OCI-LY3 (cell line): ENCODE measurements around the gene TRMT112.

Experiments
- H2AFZ ChIP-seq: fragments of 200-600, 300-600 bp; shearing (Covaris generic); 2 replicates; pipeline ENCODE4 v1.6.0; 2014; ENCODE audit warnings: antibody characterized with exemption, low read depth, low read length
- H3K27ac ChIP-seq: fragments of 200-600, 300-600 bp; sonication (generic); 2 replicates; pipeline ENCODE4 v1.5.1; 2014; ENCODE audit warnings: mild to moderate bottlenecking, low read length, moderate library complexity, mixed read lengths
- H3K27me3 ChIP-seq: fragments of 200-600, 300-600 bp; sonication (generic); 2 replicates; pipeline ENCODE4 v1.6.1; 2014; ENCODE audit warnings: low read depth, low read length, mixed read lengths
- H3K36me3 ChIP-seq: fragments of 200-600, 300-600 bp; sonication (generic); replicated peaks from 2 replicates; pipeline ENCODE3; 2014; ENCODE audit warnings: low read depth, low read length, mixed read lengths
- H3K4me1 ChIP-seq: fragments of 300-600, 200-600 bp; sonication (generic); 2 replicates; pipeline ENCODE4 v1.6.1; 2014; ENCODE audit warnings: low read length, mixed read lengths
- H3K4me2 ChIP-seq: fragments of 200-600, 300-600 bp; sonication (generic); 2 replicates; pipeline ENCODE4 v1.6.1; 2014; ENCODE audit warnings: low read length, mixed read lengths
- H3K4me3 ChIP-seq: fragments of 300-600, 200-600 bp; sonication (generic); 2 replicates; pipeline ENCODE4 v1.5.1; 2014; ENCODE audit warnings: antibody characterized with exemption, mild to moderate bottlenecking, low read length, moderate library complexity
- H3K79me2 ChIP-seq: fragments of 300-600, 200-600 bp; shearing (Covaris generic); 2 replicates; pipeline ENCODE4 v1.6.1; 2014; ENCODE audit warnings: mild to moderate bottlenecking, low read length, mixed read lengths
- H3K9ac ChIP-seq: fragments of 300-600, 200-600 bp; shearing (Covaris generic); 2 replicates; pipeline ENCODE4 v1.6.0; 2014; ENCODE audit warnings: mild to moderate bottlenecking, low read length, moderate library complexity
- H3K9me3 ChIP-seq: fragments of 200-600, 300-600 bp; shearing (Covaris generic); 2 replicates; pipeline ENCODE4 v1.6.1; 2014; ENCODE audit warnings: low read length, mixed read lengths; ENCODE audit not compliant: insufficient read depth
- H4K20me1 ChIP-seq: fragments of 200-600, 300-600 bp; sonication (generic); 2 replicates; pipeline ENCODE4 v1.6.1; 2016; ENCODE audit warnings: low read length, mixed read lengths; ENCODE audit not compliant: insufficient read depth
- EZH2phosphoT487 ChIP-seq: fragments of 200-600 bp; shearing (Covaris generic); IDR thresholded peaks from 2 replicates; pipeline ENCODE4 v1.6.1; 2018; ENCODE audit warnings: antibody characterized with exemption, mixed run types, low read depth
- TF ChIP-seq, protein P1 (sequence below): fragments of 200-600, 300-600 bp; sonication (generic); IDR thresholded peaks from 2 replicates; pipeline ENCODE4 v1.5.1; 2014; ENCODE audit warnings: antibody characterized with exemption, low read length, low read depth

Gene TRMT112

DNA sequence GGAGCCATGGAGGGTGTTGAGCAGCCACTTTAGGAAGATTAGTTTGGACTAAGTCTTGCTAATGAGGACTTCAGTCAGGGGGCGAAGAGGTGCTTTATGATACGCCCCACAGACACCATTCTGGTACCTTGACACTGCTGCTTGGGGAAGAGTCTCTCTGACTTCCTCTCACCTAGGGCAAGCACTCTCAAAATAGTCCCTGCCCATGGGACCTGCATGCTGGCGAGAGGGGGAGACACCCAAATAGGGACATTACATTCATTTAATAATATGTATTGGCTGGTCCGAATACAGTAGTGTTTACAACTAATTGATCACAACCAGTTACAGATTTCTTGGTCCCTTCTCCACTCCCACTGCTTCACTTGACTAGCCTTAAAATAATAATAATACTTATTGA, 21.6 kb downstream of the TRMT112 start:
- no peak overlapping the region for H2AFZ ChIP-seq
- no peaks in the 10 kb centered on the region for H3K79me2 ChIP-seq
- no peak overlapping the region for H3K27ac ChIP-seq
- H3K4me1 ChIP-seq = no peaks in the 10 kb centered on the region
- H4K20me1 ChIP-seq = no peaks in the 10 kb centered on the region
- no peak overlapping the region for H3K4me3 ChIP-seq
- peaks cover 16% of the 10 kb centered on the region; the same call in 1 of the 2 replicates for H3K27me3 ChIP-seq
- TF ChIP-seq, protein P1, sequence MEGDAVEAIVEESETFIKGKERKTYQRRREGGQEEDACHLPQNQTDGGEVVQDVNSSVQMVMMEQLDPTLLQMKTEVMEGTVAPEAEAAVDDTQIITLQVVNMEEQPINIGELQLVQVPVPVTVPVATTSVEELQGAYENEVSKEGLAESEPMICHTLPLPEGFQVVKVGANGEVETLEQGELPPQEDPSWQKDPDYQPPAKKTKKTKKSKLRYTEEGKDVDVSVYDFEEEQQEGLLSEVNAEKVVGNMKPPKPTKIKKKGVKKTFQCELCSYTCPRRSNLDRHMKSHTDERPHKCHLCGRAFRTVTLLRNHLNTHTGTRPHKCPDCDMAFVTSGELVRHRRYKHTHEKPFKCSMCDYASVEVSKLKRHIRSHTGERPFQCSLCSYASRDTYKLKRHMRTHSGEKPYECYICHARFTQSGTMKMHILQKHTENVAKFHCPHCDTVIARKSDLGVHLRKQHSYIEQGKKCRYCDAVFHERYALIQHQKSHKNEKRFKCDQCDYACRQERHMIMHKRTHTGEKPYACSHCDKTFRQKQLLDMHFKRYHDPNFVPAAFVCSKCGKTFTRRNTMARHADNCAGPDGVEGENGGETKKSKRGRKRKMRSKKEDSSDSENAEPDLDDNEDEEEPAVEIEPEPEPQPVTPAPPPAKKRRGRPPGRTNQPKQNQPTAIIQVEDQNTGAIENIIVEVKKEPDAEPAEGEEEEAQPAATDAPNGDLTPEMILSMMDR = no peak
- no peak for TF ChIP-seq EZH2phosphoT487
- no peaks in the 10 kb centered on the region for H3K9me3 ChIP-seq
- H3K4me2 ChIP-seq = no peak overlapping the region
- H3K9ac ChIP-seq = no peak overlapping the region
- no peaks in the 10 kb centered on the region for H3K36me3 ChIP-seq

DNA sequence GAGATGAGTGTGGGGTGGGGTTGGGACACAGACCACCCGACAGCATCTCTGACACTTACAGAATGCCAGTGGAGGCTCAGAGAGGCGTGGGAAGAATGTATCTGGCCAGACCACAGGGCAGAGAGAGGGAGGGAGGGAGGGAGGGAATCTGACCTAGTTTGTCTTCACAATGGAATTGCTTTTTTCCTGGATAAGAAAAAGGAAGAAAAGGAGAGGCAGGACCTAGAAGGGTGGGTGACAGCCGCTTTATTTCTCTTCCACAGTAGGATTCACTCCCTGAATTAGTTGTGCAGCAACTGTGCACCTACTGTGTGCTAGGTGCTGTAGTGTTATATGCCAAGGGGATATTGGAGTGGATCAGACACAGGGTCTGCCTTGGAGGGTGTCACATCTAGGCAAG, 22.6 kb downstream of the TRMT112 start:
- H3K27me3 ChIP-seq = peaks cover 16% of the 10 kb centered on the region; the same call in 1 of the 2 replicates

DNA sequence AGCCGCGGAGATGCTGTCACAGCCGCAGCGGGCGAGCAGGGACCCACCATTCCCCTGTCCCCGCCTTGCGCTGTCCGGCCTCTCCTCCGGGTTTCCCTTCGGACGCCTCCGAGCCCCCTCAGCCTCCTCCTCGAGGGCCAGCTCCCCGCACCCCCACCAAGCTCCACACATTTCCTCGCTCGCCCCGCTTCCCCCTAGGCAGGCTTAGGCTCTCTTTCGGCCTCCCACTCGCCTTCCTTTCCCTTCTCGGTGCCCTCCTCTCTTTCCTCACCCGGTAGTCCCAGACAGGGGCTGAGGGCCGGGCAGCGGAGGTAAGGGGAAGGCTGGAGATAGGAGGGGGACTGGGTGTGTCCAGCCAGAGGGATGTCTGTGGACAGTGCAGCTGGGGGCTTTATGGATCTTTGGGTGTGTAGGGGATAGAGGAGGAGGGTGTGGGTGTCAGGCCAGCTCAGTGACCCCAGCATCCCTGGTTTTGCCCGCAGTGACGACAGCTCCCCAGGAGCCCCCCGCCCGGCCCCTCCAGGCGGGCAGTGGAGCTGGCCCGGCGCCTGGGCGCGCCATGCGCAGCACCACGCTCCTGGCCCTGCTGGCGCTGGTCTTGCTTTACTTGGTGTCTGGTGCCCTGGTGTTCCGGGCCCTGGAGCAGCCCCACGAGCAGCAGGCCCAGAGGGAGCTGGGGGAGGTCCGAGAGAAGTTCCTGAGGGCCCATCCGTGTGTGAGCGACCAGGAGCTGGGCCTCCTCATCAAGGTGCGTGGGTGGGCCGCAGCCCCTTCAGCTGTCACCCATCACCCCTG, 24.7 kb downstream of the TRMT112 start:
- Histone ChIP-seq H3K36me3 (no peaks in the 10 kb centered on the region), H3K4me3 (no peak overlapping the region), H3K9ac (no peak overlapping the region), H3K4me1 (no peaks in the 10 kb centered on the region), H4K20me1 (no peaks in the 10 kb centered on the region), H3K9me3 (no peaks in the 10 kb centered on the region), H3K79me2 (no peaks in the 10 kb centered on the region), H2AFZ (no peak overlapping the region), H3K27ac (no peak overlapping the region), H3K4me2 (no peak overlapping the region), H3K27me3 (peaks cover 16% of the 10 kb centered on the region; the same call in 1 of the 2 replicates)
- no peak for TF ChIP-seq EZH2phosphoT487
- TF ChIP-seq, protein P1 = no peak

More for the DNA sequence above, 22.6 kb downstream of the TRMT112 start:
- H3K36me3 ChIP-seq = no peaks in the 10 kb centered on the region
- no peak overlapping the region for H3K4me3 ChIP-seq
- no peak overlapping the region for H3K4me2 ChIP-seq
- H3K79me2 ChIP-seq = no peaks in the 10 kb centered on the region
- no peaks in the 10 kb centered on the region for H3K4me1 ChIP-seq
- no peak overlapping the region for H2AFZ ChIP-seq
- no peaks in the 10 kb centered on the region for H4K20me1 ChIP-seq
- TF ChIP-seq, protein P1 = no peak
- no peak for TF ChIP-seq EZH2phosphoT487
- no peak overlapping the region for H3K27ac ChIP-seq
- H3K9ac ChIP-seq = no peak overlapping the region
- H3K9me3 ChIP-seq = no peaks in the 10 kb centered on the region

DNA sequence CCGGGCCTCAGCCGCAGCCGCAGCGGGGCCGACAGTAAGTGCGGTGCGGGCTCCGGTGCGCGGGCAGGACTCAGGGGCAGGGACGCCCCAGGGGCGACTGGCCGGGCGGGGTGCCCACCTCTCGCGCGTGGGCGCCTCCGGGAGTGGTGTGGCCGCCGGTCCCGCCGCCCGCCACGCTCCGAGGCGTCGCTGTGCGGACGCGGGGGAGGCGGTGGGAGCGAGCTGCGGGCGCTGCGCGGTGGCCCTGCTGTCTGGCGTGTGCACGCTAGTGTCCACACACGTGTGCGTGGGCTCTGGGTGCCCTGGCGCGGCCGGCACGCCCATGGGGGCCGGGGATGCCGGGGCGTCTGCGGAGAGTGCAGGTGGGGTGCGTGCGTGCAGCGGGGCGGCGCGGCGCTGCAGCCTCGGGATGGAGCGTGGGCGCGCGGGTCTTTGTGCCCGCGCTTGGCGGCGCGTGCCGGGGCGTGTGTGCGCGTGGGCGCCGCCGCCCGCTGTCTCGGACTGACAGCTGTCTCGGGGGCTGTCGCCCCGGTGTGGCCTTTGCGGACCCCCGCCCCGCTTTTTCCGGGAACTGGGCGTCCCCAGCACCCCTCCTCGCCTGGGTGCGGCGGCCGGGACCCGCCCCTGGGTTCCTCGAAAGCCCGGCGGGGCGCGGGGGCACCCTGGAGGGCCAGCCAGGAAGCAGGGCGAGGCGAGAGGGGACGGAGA, 25.5 kb downstream of the TRMT112 start:
- no peaks in the 10 kb centered on the region for H3K79me2 ChIP-seq
- H3K27me3 ChIP-seq = peaks cover 16% of the 10 kb centered on the region; the same call in 1 of the 2 replicates
- H3K27ac ChIP-seq = no peak overlapping the region
- H4K20me1 ChIP-seq = no peaks in the 10 kb centered on the region
- no peak overlapping the region for H3K9ac ChIP-seq
- no peaks in the 10 kb centered on the region for H3K4me1 ChIP-seq
- no peak overlapping the region for H3K4me3 ChIP-seq
- no peak overlapping the region for H3K4me2 ChIP-seq
- H2AFZ ChIP-seq = no peak overlapping the region
- H3K9me3 ChIP-seq = no peaks in the 10 kb centered on the region
- no peaks in the 10 kb centered on the region for H3K36me3 ChIP-seq
- no peak for TF ChIP-seq EZH2phosphoT487
- TF ChIP-seq, protein P1 = no peak
